K562 (cell line): Measurements from ENCODE around the gene PATL1. TPM values are rescaled to one million over a fixed set of nuclear protein-coding genes. Genes with fewer than 3 reads are reported as not detected.

ENCODE experiments used
- ARNT ChIP-seq, 2 experiments: fragments of 450-650 bp; IDR thresholded peaks; 2 replicates each; pipeline ENCODE4 v1.6.1; 2016; ENCODE audit warnings: mild to moderate bottlenecking in 1 of 2
- BMI1 ChIP-seq: fragments of 150-350 bp; IDR thresholded peaks from 2 replicates; pipeline ENCODE4 v1.6.1; 2014; ENCODE audit warnings: low read length
- C11orf30 ChIP-seq: fragments of 450-650 bp; IDR thresholded peaks from 2 replicates; pipeline ENCODE4 v1.6.1; 2016; ENCODE audit warnings: low read depth, mild to moderate bottlenecking
- CREM ChIP-seq: IDR thresholded peaks from 2 replicates; pipeline ENCODE4 v1.6.1; 2014; ENCODE audit warnings: antibody characterized with exemption, low read depth
- FOXA3 ChIP-seq, 2 experiments: fragments of 450-650 bp in 1 of 2; sonication (generic) in 1 of 2; formaldehyde crosslinking; IDR thresholded peaks in 1 of 2; conservative IDR thresholded peaks in 1 of 2; 2 replicates each; pipeline versions ENCODE4 v1.4.0 to v1.8.0; 2020 to 2022; ENCODE audit warnings: mild to moderate bottlenecking in 2 of 2, missing genetic modification reagents in 1 of 2
- GABPA ChIP-seq: fragments of 200-800 bp; sonication (Bioruptor generic); conservative IDR thresholded peaks from 2 replicates; pipeline ENCODE4 v1.6.1; 2016; ENCODE audit warnings: low read depth, missing genetic modification characterization, missing compliant biosample characterization
- GATAD2A ChIP-seq: fragments of 450-650 bp; IDR thresholded peaks from 2 replicates; pipeline ENCODE4 v1.6.1; 2017
- MYBL2 ChIP-seq, 2 experiments: fragments of 450-650 bp in 1 of 2; sonication (generic) in 1 of 2; formaldehyde crosslinking in 1 of 2; IDR thresholded peaks; 2 replicates each; pipeline versions ENCODE4 v1.6.1 to v1.8.1; 2017 to 2022; ENCODE audit warnings: borderline replicate concordance in 1 of 2, inconsistent platforms in 1 of 2, low read depth in 1 of 2, mild to moderate bottlenecking in 1 of 2, missing genetic modification reagents in 1 of 2, moderate library complexity in 1 of 2
- NR2F6 ChIP-seq: fragments of 450-650 bp; formaldehyde crosslinking; IDR thresholded peaks from 2 replicates; pipeline ENCODE4 v1.4.0; 2020; ENCODE audit warnings: mild to moderate bottlenecking
- PCBP2 ChIP-seq: fragments of 200-400 bp; formaldehyde crosslinking; IDR thresholded peaks from 2 replicates; pipeline ENCODE4 v1.6.1; 2018; ENCODE audit warnings: low read length, low read depth, mild to moderate bottlenecking, moderate library complexity; ENCODE audit not compliant: poor library complexity, severe bottlenecking
- THRB ChIP-seq: fragments of 450-650 bp; formaldehyde crosslinking; conservative IDR thresholded peaks from 2 replicates; pipeline ENCODE4 v1.4.0; 2022; ENCODE audit warnings: mild to moderate bottlenecking, missing genetic modification characterization
- ZBTB7A ChIP-seq: IDR thresholded peaks from 2 replicates; pipeline ENCODE4 v1.6.1; 2011; ENCODE audit warnings: low read depth, mild to moderate bottlenecking, low read length, moderate library complexity, borderline replicate concordance; ENCODE audit not compliant: control insufficient read depth
- ZNF24 ChIP-seq: fragments of 450-650 bp; IDR thresholded peaks from 2 replicates; pipeline ENCODE4 v1.6.1; 2016
- ZNF589 ChIP-seq: fragments of 200-800 bp; sonication (Bioruptor generic); IDR thresholded peaks from 2 replicates; pipeline ENCODE4 v1.6.1; 2016; ENCODE audit warnings: low read depth, missing genetic modification characterization, missing compliant biosample characterization
- ZSCAN29 ChIP-seq: fragments of 450-650 bp; IDR thresholded peaks from 2 replicates; pipeline ENCODE4 v1.6.1; 2017
- polyA plus RNA-seq, 8 experiments: library from polyadenylated mRNA; depleted of rRNA in 4 of 8; stranded (reverse) in 5 of 8; unstranded in 3 of 8; fragments of >200 nt; fragmentation: Nextera tagmentation in 2 of 8; fragmentation: Illumina TruSeq in 1 of 8; extraction: Ambion mirVana in 2 of 8; extraction: Trizol in 1 of 8; gene quantifications; 2 replicates each; pipeline versions ENCODE4 v1.2.1 to v1.2.3, GENCODE V29; 2011 to 2014; ENCODE audit warnings: inconsistent platforms in 1 of 8, missing spikeins in 1 of 8
- total RNA-seq, 7 experiments: library from RNA; depleted of rRNA in 6 of 7; stranded (reverse); fragments of >200 nt in 6 of 7; fragmentation: Illumina TruSeq in 2 of 7; extraction: Trizol in 2 of 7; gene quantifications; 2 replicates each; pipeline versions ENCODE4 v1.2.1 to v1.2.3, GENCODE V29; 2011 to 2021; ENCODE audit warnings: low replicate concordance in 1 of 7
- TF ChIP-seq, protein P1 (sequence below): fragments of 450-650 bp; IDR thresholded peaks from 2 replicates; pipeline ENCODE4 v1.6.1; 2017; ENCODE audit warnings: mild to moderate bottlenecking, moderate library complexity
- TF ChIP-seq, protein P2 (sequence below): fragments of 450-650 bp; formaldehyde crosslinking; IDR thresholded peaks from 2 replicates; pipeline ENCODE4 v1.4.0; 2020; ENCODE audit warnings: mild to moderate bottlenecking, moderate library complexity
- TF ChIP-seq, protein P3 (sequence below): sonication (generic); formaldehyde crosslinking; IDR thresholded peaks from 2 replicates; pipeline ENCODE4 v1.8.1; 2022; ENCODE audit warnings: missing genetic modification reagents
- TF ChIP-seq, protein P4 (sequence below): fragments of 250-450 bp; sonication (Bioruptor Pico); IDR thresholded peaks from 2 replicates; pipeline ENCODE4 v1.8.0; 2021; ENCODE audit warnings: moderate library complexity, mild to moderate bottlenecking, inconsistent platforms
- TF ChIP-seq, protein P5 (sequence below): fragments of 450-650 bp; IDR thresholded peaks from 2 replicates; pipeline ENCODE4 v1.6.1; 2017; ENCODE audit warnings: antibody characterized with exemption

PATL1 gene
- total and polyA plus RNA-seq, 9 of the 15 experiments (the other 6 are each of a cell fraction or from before 2014, with no cell fraction given): 3.2 to 48.0 (median 16.4) TPM

- TF ChIP-seq, protein P1, sequence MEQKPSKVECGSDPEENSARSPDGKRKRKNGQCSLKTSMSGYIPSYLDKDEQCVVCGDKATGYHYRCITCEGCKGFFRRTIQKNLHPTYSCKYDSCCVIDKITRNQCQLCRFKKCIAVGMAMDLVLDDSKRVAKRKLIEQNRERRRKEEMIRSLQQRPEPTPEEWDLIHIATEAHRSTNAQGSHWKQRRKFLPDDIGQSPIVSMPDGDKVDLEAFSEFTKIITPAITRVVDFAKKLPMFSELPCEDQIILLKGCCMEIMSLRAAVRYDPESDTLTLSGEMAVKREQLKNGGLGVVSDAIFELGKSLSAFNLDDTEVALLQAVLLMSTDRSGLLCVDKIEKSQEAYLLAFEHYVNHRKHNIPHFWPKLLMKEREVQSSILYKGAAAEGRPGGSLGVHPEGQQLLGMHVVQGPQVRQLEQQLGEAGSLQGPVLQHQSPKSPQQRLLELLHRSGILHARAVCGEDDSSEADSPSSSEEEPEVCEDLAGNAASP: no peak
- TF ChIP-seq FOXA3 (CRISPR knock-in tag; conservative IDR thresholded peaks at IDR 0.05 in 1 of 2, IDR thresholded peaks at IDR 0.05 in 1 of 2) (peak in 1 of 2 experiments; percentile 34; a peak in 1 of 4 replicates), GATAD2A (peak; percentile 77), C11orf30 (peak; percentile 42; the same call in 1 of the 2 replicates), CREM (peak; percentile 71), ARNT (IDR thresholded peaks at IDR 0.05) (peak; percentile 83 to 88), ZNF24 (peak; percentile 67), GABPA (tag) (0 out of 2 replicates have a peak, but pooled peaks have one; percentile 33), PCBP2 (no peak), ZNF589 (CRISPR knock-in tag) (peak; percentile 98), MYBL2 (IDR thresholded peaks at IDR 0.05; ENCODE audit: low read depth) (no peak), MYBL2 (CRISPR knock-in tag; IDR thresholded peaks at IDR 0.05; ENCODE audit: borderline replicate concordance) (no peak), ZBTB7A (no peak), ZSCAN29 (no peak), BMI1 (no peak), NR2F6 (CRISPR knock-in tag) (no peak), THRB (peak; percentile 67; the same call in 1 of the 2 replicates)
- TF ChIP-seq, protein P2, sequence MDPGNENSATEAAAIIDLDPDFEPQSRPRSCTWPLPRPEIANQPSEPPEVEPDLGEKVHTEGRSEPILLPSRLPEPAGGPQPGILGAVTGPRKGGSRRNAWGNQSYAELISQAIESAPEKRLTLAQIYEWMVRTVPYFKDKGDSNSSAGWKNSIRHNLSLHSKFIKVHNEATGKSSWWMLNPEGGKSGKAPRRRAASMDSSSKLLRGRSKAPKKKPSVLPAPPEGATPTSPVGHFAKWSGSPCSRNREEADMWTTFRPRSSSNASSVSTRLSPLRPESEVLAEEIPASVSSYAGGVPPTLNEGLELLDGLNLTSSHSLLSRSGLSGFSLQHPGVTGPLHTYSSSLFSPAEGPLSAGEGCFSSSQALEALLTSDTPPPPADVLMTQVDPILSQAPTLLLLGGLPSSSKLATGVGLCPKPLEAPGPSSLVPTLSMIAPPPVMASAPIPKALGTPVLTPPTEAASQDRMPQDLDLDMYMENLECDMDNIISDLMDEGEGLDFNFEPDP: no peak
- TF ChIP-seq, protein P3, sequence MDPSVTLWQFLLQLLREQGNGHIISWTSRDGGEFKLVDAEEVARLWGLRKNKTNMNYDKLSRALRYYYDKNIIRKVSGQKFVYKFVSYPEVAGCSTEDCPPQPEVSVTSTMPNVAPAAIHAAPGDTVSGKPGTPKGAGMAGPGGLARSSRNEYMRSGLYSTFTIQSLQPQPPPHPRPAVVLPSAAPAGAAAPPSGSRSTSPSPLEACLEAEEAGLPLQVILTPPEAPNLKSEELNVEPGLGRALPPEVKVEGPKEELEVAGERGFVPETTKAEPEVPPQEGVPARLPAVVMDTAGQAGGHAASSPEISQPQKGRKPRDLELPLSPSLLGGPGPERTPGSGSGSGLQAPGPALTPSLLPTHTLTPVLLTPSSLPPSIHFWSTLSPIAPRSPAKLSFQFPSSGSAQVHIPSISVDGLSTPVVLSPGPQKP (CRISPR knock-in tag): no peak
- TF ChIP-seq, protein P4, sequence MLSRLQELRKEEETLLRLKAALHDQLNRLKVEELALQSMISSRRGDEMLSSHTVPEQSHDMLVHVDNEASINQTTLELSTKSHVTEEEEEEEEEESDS: no peak
- TF ChIP-seq, protein P5, sequence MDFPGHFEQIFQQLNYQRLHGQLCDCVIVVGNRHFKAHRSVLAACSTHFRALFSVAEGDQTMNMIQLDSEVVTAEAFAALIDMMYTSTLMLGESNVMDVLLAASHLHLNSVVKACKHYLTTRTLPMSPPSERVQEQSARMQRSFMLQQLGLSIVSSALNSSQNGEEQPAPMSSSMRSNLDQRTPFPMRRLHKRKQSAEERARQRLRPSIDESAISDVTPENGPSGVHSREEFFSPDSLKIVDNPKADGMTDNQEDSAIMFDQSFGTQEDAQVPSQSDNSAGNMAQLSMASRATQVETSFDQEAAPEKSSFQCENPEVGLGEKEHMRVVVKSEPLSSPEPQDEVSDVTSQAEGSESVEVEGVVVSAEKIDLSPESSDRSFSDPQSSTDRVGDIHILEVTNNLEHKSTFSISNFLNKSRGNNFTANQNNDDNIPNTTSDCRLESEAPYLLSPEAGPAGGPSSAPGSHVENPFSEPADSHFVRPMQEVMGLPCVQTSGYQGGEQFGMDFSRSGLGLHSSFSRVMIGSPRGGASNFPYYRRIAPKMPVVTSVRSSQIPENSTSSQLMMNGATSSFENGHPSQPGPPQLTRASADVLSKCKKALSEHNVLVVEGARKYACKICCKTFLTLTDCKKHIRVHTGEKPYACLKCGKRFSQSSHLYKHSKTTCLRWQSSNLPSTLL: 0 out of 2 replicates have a peak, but pooled peaks have one; percentile 25
Measured at GRCh38 chr11:59706518-59707285, 37.9 kb upstream of the PATL1 start (continued).
